Left lung (tissue), 10 donors: ENCODE data around the gene TESK1. TPM values are rescaled to one million over a fixed set of nuclear protein-coding genes. Genes with fewer than 3 reads are reported as not detected.

Source experiments
- ATAC-seq: fragments of 200-7000 bp; cut with Tn5 transposase; one replicate; pipeline ENCODE4 v1.9.1; 2020; ENCODE audit warnings: moderate library complexity
- DNase-seq, 4 donors: peaks; one replicate each; pipeline ENCODE4 v3.0.0-alpha.2; 2013 to 2020
- H3K27ac ChIP-seq, 2 donors: fragments of 200-600 bp; sonication (generic) in 1 of 2; one replicate each; pipeline versions ENCODE4 v1.5.0 to v1.8.0; 2020 to 2021
- H3K27me3 ChIP-seq, 2 donors: fragments of 200-600 bp; sonication (generic) in 1 of 2; one replicate each; pipeline versions ENCODE4 v1.5.0 to v1.8.0; 2020 to 2021
- H3K36me3 ChIP-seq, 2 donors: fragments of 200-600 bp; sonication (generic) in 1 of 2; one replicate each; pipeline versions ENCODE4 v1.5.0 to v1.8.0; 2020 to 2021
- H3K4me1 ChIP-seq, 2 donors: fragments of 200-600 bp; one replicate each; pipeline ENCODE4 v1.8.0; 2021
- H3K4me3 ChIP-seq, 2 donors: fragments of 200-600 bp; sonication (generic) in 1 of 2; one replicate each; pipeline versions ENCODE4 v1.5.0 to v1.8.0; 2020 to 2021; ENCODE audit warnings: mild to moderate bottlenecking in 1 of 2
- H3K9me3 ChIP-seq, 2 donors: fragments of 200-600 bp; sonication (generic) in 1 of 2; one replicate each; pipeline versions ENCODE4 v1.5.0 to v1.8.0; 2020 to 2021
- CTCF ChIP-seq, 2 donors: fragments of 200-600 bp; sonication (generic) in 1 of 2; IDR thresholded peaks; one replicate each; pipeline versions ENCODE4 v1.5.0 to v1.8.0; 2021; ENCODE audit warnings: antibody characterized with exemption in 2 of 2
- intact Hi-C, 2 donors: fragments of 100-400 bp; cut with DNase I; formaldehyde crosslinking; loops; one replicate each; pipeline versions ENCODE4 v1.11.2 to v1.14.2; 2022
- polyA plus RNA-seq, 6 donors: library from polyadenylated mRNA; unstranded; fragments of 120-200 nt; gene quantifications; one replicate each; pipeline ENCODE4 v1.2.1, GENCODE V29; 2013; ENCODE audit not compliant: insufficient read length in 6 of 6
- total RNA-seq, 2 donors: library from RNA; stranded (reverse); fragmentation: NEBNext Ultra II Directional; extraction: Animal tissue kit (Norgen Biotek cat#: 25700); gene quantifications; one replicate each; pipeline ENCODE4 v1.2.1, GENCODE V29; 2021
- donor health status: DM: no; HTN: yes; CAD: no.
- donor health status: DM: no; HTN: no; CAD: no.

TESK1 gene
- total and polyA plus RNA-seq, 8 donors, result 30.8 to 44.6 (median 42.0) TPM

- ATAC-seq, result peak; percentile 93
- DNase-seq, result peak; percentile 99 to 100 (median 100)
- Histone ChIP-seq H3K4me3 (peak overlapping the region; percentile 55 to 70), H3K4me1 (peaks cover 21 to 38% of the 10 kb centered on the region in 2 donors), H3K36me3 (peaks cover 0 to 18% of the 10 kb centered on the region in 2 donors), H3K9me3 (no peaks in the 10 kb centered on the region), H3K27me3 (no peaks in the 10 kb centered on the region), H3K27ac (peak overlapping the region; percentile 92 to 94)
- intact Hi-C loops, result no loop called here
- peak; percentile 89 to 97 for TF ChIP-seq CTCF (IDR thresholded peaks at IDR 0.05)
Measured at GRCh38 chr9:35603986-35604577, 980 bp upstream of the TESK1 start.

- Histone ChIP-seq H3K4me1 (peaks cover 21 to 35% of the 10 kb centered on the region in 2 donors), H3K27me3 (no peaks in the 10 kb centered on the region), H3K36me3 (peaks cover 0 to 30% of the 10 kb centered on the region in 2 donors), H3K27ac (peak overlapping the region in 1 of 2 donors; percentile 71), H3K9me3 (no peaks in the 10 kb centered on the region), H3K4me3 (peak overlapping the region; percentile 57 to 70)
- intact Hi-C loops, result no loop called here
- DNase-seq (peak in 2 of 4 donors; percentile 16 to 83), ATAC-seq (no peak)
- no peak for TF ChIP-seq CTCF (IDR thresholded peaks at IDR 0.05)
Measured at GRCh38 chr9:35605351-35606137, 482 bp downstream of the TESK1 start.

- no peak for TF ChIP-seq CTCF (IDR thresholded peaks at IDR 0.05)
Measured at GRCh38 chr9:35606138-35606504, 1.1 kb downstream of the TESK1 start.

GRCh38 chr9:35606726-35607125, 1.7 kb downstream of the TESK1 start:
- Histone ChIP-seq H3K27me3 (no peaks in the 10 kb centered on the region), H3K4me1 (peaks cover 21 to 35% of the 10 kb centered on the region in 2 donors), H3K4me3 (peak overlapping the region in 1 of 2 donors; percentile 70), H3K27ac (no peak overlapping the region), H3K9me3 (no peaks in the 10 kb centered on the region), H3K36me3 (peaks cover 0 to 30% of the 10 kb centered on the region in 2 donors)
- TF ChIP-seq CTCF (IDR thresholded peaks at IDR 0.05), result no peak
- no peak for ATAC-seq
- intact Hi-C loops, result no loop called here
- DNase-seq, result no peak

More at GRCh38 chr9:35606138-35606504, 1.1 kb downstream of the TESK1 start:
- Histone ChIP-seq H3K27ac (peak overlapping the region in 1 of 2 donors; percentile 71), H3K9me3 (no peaks in the 10 kb centered on the region), H3K36me3 (peaks cover 0 to 30% of the 10 kb centered on the region in 2 donors), H3K4me3 (peak overlapping the region; percentile 57 to 70), H3K27me3 (no peaks in the 10 kb centered on the region), H3K4me1 (peaks cover 21 to 35% of the 10 kb centered on the region in 2 donors)
- DNase-seq (no peak), ATAC-seq (no peak)
- intact Hi-C loops, result no loop called here

GRCh38 chr9:35608221-35608620, 3.2 kb downstream of the TESK1 start:
- H3K27ac ChIP-seq, result no peak overlapping the region
- H3K36me3 ChIP-seq, result peaks cover 0 to 30% of the 10 kb centered on the region in 2 donors
- no peaks in the 10 kb centered on the region for H3K9me3 ChIP-seq
- DNase-seq (no peak), ATAC-seq (no peak)
- no peak for TF ChIP-seq CTCF (IDR thresholded peaks at IDR 0.05)
- no peak overlapping the region for H3K4me3 ChIP-seq
- H3K4me1 ChIP-seq, result peaks cover 17 to 31% of the 10 kb centered on the region in 2 donors
- intact Hi-C loops, result no loop called here
- H3K27me3 ChIP-seq, result no peaks in the 10 kb centered on the region
